Right kidney (tissue), 1 donor: ENCODE data around the gene MAP1S.

Source experiments
- DNase-seq: peaks from one replicate; pipeline ENCODE4 v3.0.0-alpha.2; 2016

Gene MAP1S

GRCh38 chr19:17734146-17734545, 14.9 kb downstream of the MAP1S start:
- DNase-seq = no peak

DNA sequence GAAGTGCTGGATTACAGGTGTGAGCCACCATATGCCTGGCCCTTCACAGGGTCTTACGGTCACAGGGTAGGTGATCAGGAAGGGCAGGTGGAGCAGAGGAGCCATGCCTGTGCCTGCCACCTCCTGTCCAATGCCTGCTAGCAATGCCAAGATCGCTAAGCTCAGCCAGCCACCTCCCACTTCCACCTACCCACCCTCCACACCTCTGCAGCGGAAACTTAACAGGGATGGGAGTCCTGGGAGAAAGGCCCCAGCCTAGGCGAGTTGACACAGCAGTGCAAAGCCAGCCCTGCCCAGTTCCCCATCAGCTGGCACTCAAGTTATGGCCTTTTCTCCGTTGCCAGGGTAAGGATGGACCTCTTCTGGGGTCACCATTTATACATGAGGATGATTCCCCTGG, 16.1 kb downstream of the MAP1S start:
- no peak for DNase-seq

GRCh38 chr19:17737690-17738153, 18.4 kb downstream of the MAP1S start:
- no peak for DNase-seq

DNA sequence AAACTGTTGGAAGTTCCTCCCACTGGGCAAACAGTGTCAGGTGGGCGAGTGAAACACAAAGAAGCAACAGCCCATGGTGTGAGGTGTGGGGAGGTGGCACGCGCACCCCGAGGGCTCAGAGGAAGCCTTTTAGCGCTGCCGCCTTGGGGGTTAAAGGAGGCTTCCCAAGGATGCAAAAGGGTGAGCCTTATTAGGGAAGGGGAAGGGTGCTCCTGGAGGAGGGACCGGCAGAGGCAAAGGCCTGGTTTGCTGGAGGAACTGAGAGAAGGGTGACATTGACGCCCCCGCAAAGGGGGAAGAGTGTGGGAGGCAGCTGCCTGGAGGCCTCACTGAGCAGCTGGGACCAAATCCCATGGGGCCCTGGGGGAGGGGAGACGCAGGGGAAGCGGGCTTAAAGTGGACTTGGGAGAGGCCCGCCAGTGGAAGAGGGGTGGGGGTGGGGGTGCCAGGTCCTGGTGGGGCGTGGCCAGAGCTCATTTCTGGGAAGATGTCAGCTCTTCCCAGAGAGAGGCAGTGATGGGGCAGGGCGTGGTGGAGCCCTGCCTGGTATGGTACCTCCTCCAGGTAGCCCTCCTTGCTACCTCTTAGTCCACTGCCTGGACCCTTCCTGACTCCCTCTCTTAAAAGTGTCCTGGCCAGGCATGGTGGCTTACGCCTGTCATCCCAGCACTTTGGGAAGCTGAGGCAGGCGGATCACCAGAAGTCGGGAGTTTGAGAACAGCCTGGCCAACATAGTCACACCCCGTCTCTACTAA, 20.0 kb downstream of the MAP1S start:
- peak; percentile 36 for DNase-seq

- DNase-seq = no peak
Measured at GRCh38 chr19:17741456-17741855, 22.2 kb downstream of the MAP1S start.

DNA sequence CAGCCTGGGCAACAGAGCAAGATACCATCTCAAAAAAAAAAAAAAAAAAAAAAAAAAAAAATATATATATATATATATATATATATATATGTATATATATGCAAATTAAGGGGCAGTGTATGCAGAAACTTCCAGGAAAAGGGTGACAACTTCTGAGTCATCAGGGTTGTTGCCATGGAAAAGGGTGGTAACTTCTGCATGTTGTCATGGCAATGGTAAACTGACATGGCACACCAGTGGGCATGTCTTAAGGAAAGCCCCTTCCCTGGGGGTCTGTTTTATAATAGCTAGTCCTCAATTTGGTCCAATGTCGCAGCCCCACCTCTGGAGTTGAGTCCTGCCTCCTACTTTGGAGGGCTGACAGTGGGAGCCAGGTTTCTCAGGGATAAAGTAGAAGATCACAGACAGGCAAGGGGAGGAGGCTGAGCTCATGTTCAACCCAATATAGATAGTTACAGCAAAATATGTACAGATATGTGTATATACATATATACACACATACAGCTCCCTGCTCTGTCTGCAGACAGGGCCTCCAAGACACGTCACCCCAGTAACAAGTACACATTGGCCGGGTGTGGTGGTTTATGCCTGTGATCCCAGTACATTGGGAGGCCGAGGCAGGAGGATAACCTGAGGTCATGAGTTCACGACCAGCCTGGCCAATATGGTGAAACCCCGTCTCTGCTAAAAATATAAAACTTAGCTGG, 24.7 kb downstream of the MAP1S start:
- DNase-seq = no peak

DNA sequence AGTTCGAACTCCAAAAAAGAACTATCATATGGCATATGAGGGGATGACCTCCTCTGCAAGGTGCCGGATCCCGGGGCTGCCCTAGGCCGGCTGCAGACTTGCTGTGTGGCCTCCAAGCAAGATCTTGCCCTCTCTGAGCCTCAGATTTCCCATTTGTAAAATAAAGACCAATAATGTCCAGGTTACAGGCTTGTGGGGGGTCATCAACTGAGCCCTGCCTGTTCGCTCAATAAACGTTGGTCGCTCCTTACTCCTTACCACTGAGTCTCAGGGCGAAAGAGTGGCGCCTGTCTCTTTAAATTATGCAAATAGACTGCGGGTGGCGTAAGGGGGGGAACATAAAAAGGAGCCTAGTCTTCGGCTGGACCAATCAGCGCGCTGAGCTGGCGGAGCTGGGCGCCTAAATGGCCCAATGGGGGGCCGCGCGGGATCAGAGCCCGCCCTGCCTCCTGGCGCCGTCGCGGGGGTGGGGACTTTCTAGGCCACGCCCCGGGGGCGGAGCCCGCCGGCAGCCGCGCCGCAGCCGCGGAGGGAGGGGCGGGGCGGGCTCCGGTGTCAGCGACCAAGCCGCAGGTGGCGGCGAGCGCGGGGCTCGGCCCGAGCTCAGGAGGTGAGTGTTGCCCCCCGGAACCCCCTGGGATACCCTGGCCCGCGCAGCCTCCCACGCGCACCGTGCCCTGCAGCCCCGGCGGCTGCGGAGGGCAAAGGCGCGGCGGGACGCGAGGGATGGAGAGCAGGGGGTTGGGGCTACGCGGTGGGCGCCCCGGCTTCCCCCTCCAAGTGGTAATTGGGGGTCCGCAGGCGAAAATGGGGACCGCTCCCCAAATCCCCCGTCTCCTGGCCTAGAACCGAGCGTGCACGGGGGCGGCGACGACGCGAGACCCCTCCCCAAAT, 28.2 kb downstream of the MAP1S start:
- peak; percentile 77 for DNase-seq

GRCh38 chr19:17748884-17749638, 29.8 kb downstream of the MAP1S start:
- DNase-seq = no peak

DNA sequence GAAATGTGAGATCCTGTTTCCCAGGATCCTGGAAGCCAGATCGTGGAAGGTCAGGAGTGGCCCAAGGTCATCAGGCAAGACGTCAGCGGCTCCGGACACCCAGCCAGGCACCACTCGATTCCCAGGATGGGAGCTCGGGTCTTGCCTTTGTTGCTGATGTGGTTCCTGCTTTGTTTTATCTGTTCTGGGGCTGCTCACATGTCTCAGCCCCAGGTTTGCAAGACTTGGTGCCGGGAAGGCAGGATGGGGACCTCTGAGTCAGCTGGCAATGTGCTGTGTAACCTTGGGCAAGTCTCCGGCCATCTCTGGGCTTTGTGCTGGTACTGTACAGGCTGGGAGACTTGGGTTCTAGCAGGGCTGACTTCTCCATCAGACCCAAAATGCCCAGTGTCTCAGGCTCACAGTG, 30.6 kb downstream of the MAP1S start:
- DNase-seq = no peak

- no peak for DNase-seq
Measured at GRCh38 chr19:17751103-17751911, 32.0 kb downstream of the MAP1S start, which contains the start of gene FCHO1. Gene FCHO1, plus strand, starts transcription at chr19:17751477. Its CDS starts 3,688 bp downstream, at chr19:17755165.

GRCh38 chr19:17751912-17752273, 32.6 kb downstream of the MAP1S start:
- DNase-seq = no peak

DNA sequence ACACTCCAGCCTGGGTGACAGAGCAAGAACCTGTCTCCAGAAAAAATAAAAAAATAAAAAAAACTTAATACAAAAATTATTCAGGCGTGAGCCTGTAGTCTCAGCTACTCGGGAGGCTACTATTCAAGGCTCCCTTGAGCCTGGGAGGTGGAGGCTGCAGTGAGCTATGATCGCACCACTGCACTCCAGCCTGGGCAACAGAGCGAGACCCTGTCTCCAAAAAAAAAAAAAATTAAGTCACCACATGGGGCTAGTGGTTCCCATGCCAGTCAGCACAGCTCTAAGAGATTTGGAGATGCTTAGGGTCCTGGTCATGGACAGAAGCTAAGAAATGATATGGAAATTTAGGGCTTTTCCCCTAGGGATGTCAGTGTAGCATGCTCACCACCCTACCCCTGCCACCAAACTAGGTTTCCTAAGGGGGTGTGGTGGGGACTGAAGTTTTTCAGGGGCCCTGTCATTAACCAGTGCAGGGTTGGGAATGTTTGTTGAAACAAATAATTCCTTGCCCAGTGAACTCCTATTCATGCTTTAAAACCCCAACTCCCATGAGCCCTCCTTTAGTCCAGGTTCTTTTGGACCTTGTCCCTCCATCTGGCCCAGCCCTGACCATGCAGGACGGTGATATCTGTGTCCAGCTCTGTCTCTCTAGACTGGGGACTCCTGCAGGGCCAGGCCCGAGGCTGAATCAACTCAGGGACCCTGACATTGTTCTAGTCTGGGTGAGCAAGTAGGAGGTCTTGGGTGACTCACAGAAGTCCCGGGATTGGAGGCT, 33.8 kb downstream of the MAP1S start:
- no peak for DNase-seq

- no peak for DNase-seq
Measured at GRCh38 chr19:17753976-17754375, 34.7 kb downstream of the MAP1S start.

DNA sequence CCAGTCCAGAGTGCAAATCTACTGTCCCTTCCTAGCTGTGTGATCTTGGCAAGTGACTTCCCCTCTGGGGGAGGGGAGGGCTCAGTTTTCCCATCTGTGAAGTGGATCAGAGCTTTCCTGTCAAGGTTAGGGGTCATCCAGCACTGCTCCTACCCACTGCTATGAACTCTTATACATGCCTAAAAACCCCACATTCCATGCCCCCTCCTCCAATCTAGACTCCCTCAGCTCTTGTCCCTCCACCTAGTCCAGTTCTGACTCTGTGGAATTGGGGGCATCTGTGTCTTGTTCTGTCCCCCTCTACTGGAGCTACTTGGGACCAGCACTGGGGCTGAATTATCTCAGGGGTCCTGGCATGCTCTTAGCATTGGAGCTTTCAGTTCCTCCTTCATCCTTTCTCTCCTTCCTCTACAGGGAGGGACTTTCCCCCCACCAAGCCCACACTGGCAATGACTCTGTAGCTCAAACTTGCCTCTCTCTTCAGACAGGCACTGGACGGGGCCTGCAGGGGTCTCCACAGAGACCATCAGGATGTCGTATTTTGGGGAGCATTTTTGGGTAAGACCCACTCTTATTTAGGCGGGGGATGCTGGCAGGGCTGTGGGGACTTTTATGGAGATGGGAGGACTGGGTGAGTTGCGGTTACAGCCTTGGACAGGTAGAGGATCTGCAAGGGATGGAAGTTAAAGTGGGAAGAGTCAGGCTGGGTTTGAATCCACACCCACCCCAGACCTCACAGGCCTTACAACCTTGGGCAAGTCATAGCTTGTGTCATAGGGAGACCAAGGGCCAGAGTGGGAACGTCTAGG, 35.6 kb downstream of the MAP1S start:
- DNase-seq = no peak

- no peak for DNase-seq
Measured at GRCh38 chr19:17755443-17755890, 36.2 kb downstream of the MAP1S start.

GRCh38 chr19:17755977-17756670, 36.8 kb downstream of the MAP1S start:
- no peak for DNase-seq

DNA sequence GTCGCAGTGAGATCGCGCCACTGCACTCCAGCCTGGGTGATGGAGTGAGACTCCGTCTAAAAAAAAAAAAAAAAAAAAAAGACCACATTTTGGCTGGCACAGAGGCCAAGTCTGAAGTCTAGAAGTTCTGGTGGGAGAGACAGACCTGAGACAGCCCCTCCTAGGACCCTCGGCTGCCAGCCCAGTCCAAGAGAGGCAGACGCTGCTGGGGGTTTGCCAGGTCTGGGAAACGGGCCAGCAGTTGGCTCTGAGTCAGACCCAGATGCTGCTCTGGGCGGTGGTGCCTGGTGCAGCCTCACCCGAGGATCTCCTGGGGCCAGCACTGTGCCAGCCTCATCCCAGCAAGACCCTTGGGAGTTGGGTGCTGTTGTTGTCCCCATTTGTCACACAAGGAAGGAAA, 37.8 kb downstream of the MAP1S start:
- no peak for DNase-seq

- no peak for DNase-seq
Measured at GRCh38 chr19:17758515-17758914, 39.2 kb downstream of the MAP1S start.

- DNase-seq = no peak
Measured at GRCh38 chr19:17761148-17761547, 41.9 kb downstream of the MAP1S start.
